NCI-H146 treated with DMSO at 0.1 percent for 48 hours (cell line): Measurements from ENCODE around the gene CPVL.

Experiments
- DNase-seq: peaks from one replicate; lab custom pipeline; 2025; ENCODE audit not compliant: unreplicated experiment; lab: John Stamatoyannopoulos, UW

The CPVL gene

GRCh38 chr7:29007127-29007526 lies 139.2 kb downstream of the CPVL start:
- DNase-seq, result no peak

- DNase-seq, result no peak
Measured at GRCh38 chr7:29005829-29006228, 140.5 kb downstream of the CPVL start.

- no peak for DNase-seq
Measured at GRCh38 chr7:29005406-29005805, 140.9 kb downstream of the CPVL start.

GRCh38 chr7:29003703-29004102 lies 142.6 kb downstream of the CPVL start:
- no peak for DNase-seq

GRCh38 chr7:29000717-29001076 lies 145.6 kb downstream of the CPVL start:
- DNase-seq, result no peak

GRCh38 chr7:28999895-29000716 lies 146.2 kb downstream of the CPVL start:
- no peak for DNase-seq

GRCh38 chr7:28999427-28999826 lies 146.9 kb downstream of the CPVL start:
- no peak for DNase-seq

GRCh38 chr7:28998105-28998504 lies 148.2 kb downstream of the CPVL start:
- DNase-seq, result no peak

- no peak for DNase-seq
Measured at GRCh38 chr7:28996836-28997235, 149.5 kb downstream of the CPVL start.

- DNase-seq, result no peak
Measured at GRCh38 chr7:28993371-28993770, 153.0 kb downstream of the CPVL start.

- no peak for DNase-seq
Measured at GRCh38 chr7:28992798-28993197, 153.5 kb downstream of the CPVL start.

GRCh38 chr7:28990200-28990960 lies 156.0 kb downstream of the CPVL start:
- DNase-seq, result no peak

GRCh38 chr7:28989211-28989980 lies 156.9 kb downstream of the CPVL start:
- no peak for DNase-seq

GRCh38 chr7:28988810-28989209 lies 157.5 kb downstream of the CPVL start:
- no peak for DNase-seq

GRCh38 chr7:28988091-28988490 lies 158.2 kb downstream of the CPVL start:
- no peak for DNase-seq

- DNase-seq, result no peak
Measured at GRCh38 chr7:28986765-28987110, 159.6 kb downstream of the CPVL start.

- no peak for DNase-seq
Measured at GRCh38 chr7:28986028-28986764, 160.1 kb downstream of the CPVL start.

- DNase-seq, result no peak
Measured at GRCh38 chr7:28984631-28985030, 161.7 kb downstream of the CPVL start.

GRCh38 chr7:28984217-28984616 lies 162.1 kb downstream of the CPVL start:
- no peak for DNase-seq

GRCh38 chr7:28983396-28984190 lies 162.7 kb downstream of the CPVL start:
- no peak for DNase-seq

GRCh38 chr7:28981161-28981465 lies 165.2 kb downstream of the CPVL start:
- DNase-seq, result no peak
